ENCODE data around the gene CELSR1.

GRCh38 chr22:46419754-46420571 lies 117.5 kb downstream of the CELSR1 start:
- TF ChIP-seq CTCF (IDR thresholded peaks at IDR 0.05) (no peak), ZFX (IDR thresholded peaks at IDR 0.05; ENCODE audit: borderline replicate concordance) (no peak)

Measured in 22Rv1 (cell line).